ENCODE measurements around the gene AOX1.

- TF ChIP-seq CTCF (IDR thresholded peaks at IDR 0.05) = no peak
- TF ChIP-seq POLR2A (IDR thresholded peaks at IDR 0.05) = no peak
These were observed 29.4 kb downstream of the AOX1 start for GRCh38 chr2:200615247-200615646.

Measured in uterus (tissue), 2 donors.